GM19025 (cell line): ENCODE data around the gene CREG1.

Experiments used
- ATAC-seq: cut with Tn5 transposase; IDR thresholded peaks from one replicate; pipeline ENCODE4 v1.9.1; 2021; ENCODE audit warnings: mild to moderate bottlenecking, low read depth, moderate library complexity; ENCODE audit not compliant: unreplicated experiment

CREG1 gene

DNA sequence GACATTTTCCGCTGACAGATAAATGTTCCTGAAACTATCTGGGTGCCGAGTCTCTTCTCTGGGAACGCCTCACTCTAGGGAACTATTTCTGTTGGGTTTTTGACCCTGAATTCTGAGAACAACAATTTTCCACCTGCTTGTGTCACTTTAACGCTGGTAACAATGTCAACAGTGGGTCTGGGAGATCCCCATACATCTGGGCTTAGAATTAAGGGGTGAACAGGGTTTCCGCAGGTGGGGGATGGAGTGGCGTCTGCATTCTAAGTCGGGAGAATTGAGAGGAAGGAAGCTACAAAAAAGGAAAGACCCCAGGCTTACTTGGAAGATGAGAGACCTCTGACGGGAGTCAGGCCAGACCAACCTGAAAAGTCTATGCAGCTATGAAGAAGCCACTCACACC is 44.0 kb downstream of the CREG1 start:
- no peak for ATAC-seq

DNA sequence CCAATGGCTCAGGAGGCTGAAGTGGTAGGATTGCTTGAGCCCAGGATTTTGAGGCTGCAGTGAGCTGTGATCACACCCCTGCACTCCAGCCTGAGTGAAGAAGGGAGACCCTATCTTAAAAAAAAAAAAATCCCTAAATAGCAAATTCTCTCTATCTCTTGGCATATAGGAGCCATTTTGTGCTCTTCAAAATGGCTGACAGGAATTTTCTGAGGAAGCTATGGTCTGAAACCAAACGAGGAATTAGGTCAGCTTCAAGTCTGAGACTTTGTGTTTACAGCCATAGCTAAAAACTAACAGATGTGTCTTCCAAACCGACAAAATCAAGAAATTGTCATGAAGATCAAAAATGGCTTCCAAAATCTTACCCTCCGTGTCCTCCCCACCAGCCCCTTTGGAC is 45.8 kb downstream of the CREG1 start:
- ATAC-seq = no peak

DNA sequence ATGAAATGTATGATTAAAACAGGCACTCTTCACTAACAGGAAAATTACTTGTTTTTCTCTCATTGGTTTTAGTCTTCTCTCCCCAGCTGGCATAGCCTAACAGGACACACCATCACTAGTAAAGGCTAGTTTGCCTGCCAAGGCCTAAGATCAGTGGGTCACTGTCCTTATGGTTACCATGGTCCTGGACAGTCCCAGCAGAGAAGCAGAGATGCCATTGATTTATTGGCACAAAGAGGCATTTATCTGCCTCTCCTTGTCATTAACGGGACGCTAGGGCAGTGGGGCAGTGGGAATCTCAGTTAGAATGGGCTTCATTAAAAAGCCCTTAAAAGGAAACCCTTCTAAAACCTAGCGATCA is 49.1 kb downstream of the CREG1 start:
- ATAC-seq = no peak

DNA sequence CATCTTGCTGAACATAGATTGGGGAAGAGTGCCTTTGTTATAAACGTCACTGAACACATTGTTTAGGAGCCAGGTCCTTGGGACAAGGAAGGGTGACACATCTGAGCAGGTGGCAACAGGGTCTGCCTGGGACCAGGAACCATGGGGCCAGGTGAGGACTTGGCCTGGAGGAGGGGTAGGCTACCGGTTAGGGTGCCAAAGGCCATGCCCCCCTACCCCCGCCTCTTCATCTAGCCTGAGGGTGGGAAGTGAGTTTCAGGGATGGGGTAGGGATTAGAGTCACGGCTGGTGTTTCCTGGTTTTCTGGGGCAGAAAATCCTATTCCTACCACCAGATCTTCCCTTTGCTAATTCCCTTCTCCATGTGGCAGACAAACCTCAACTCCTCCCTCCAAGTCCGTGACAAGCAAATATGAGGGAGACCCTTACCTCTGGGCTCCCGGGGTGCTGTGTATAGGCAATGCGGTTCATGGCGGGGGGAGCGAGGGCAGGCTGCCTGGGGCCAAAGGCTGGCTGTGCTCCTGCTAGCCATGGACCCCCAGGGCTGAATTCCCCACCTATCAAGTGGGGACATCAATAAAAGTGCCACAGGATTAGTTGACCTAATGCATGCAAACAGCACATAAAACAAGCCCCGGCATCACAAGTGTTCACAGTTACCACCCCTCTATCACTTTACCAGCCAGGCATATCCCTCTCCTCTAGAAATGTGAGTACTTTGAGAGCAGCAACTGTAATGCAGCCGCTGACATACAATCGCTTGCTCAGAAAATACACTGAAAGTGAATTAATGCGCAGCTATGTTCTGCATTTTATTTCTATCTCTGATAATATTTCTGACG is 49.7 kb downstream of the CREG1 start:
- no peak for ATAC-seq

DNA sequence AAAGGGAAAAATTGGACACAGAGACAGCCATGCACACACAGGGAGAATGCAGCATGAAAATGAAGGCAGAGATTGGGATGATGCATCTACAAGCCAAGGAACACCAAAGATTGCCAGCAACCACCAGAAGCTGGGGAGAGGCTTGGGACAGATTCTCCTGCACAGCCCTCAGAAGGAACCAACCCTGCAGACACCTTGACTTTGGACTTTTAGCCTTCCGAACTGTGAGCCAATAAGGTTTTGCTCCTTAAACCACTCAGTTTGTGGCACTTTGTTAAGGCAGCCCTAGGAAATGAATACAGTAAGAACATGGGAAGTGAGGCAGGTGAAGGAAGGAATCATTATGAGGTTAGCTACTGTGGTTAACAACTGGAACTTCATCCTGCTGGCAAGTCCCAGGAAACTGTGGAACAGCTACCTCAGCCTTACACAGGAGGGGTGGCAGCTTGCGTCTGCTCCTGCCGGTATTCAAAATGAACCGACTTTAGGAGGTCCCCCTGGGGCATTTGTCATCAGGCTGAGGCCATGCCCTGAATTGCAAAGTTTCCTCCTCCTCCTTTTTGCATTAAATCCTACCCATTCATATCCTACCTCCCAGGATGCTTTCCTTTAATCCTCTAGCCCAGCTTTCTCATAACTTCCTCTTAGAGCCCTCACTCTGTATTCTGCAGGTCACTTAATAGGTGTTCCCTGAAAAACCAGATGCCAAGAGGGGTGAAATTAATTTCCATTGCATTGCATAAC is 50.7 kb downstream of the CREG1 start:
- ATAC-seq = no peak

DNA sequence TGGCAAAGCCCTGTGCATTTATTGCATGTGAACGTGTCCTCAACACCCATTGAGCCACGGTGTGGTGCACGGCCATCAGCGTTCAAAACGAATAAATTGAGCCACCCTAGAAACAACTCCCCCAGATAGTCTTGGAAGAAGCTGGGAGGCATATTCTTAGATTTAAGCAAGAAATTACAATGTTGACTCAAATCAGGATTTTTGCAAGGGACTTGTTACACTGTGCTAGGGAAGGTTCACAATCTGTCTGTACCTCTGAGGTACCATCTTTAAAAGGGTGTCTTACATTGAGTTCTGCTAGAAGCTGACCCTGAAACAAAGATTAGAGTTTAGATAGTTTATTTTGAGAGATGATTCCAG is 51.4 kb downstream of the CREG1 start:
- no peak for ATAC-seq

DNA sequence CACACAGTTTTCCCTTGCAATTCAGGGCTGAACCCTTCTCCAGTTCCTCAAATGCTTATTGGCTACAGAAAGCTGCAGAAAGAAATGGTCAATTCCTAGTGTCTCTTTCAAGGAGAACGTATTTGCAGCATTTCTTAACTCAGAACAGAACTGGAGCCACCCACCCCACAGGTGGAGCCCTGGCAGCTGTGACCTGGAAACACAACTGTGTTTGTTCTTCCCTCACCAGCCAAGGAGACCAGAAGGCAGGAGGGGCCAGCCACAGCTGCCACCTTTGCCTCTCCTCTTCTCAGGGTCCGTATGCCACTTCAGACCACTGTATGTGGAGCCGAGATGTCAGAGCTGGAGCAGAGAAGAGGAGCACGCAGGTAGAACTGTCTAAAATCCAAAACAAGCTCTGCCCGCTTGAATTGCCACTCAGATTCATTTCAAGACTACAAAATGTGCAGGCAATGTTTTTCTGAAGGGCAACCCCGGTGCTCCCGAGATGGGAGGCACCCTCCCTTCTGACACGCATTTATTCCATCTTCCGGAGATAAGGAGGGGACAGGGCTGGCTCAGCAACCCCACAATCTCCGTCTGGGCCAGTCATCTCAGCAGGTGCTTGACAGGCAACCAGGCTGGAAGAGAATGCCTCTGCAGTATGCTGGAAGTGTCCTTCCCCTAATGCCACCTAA is 51.9 kb downstream of the CREG1 start:
- ATAC-seq = no peak

DNA sequence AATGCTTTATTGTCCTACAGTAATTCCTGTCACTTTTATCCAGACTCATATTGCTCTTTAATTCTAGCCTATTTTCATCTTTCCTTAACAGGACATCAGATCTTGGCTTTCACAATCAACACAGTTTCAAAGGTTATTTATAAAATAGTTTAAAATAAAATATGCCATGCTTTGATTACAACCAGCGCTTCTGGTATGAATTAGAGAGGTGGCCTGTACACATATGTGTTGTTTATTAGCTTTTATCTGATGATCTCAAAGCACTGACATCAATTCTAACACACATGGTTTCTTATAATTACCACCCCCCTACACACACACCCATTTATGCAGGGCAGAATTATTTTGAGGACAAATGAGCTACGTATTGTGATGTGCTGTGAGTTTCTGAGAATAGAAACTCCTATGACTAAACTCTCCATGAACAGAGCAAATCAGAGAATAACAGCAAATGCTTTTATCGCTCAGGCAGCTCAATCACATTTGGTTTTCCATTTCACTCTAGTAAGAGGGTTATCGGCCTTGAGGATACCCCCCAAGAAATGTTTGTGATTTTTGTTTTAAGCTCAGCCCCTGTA is 53.2 kb downstream of the CREG1 start:
- no peak for ATAC-seq

DNA sequence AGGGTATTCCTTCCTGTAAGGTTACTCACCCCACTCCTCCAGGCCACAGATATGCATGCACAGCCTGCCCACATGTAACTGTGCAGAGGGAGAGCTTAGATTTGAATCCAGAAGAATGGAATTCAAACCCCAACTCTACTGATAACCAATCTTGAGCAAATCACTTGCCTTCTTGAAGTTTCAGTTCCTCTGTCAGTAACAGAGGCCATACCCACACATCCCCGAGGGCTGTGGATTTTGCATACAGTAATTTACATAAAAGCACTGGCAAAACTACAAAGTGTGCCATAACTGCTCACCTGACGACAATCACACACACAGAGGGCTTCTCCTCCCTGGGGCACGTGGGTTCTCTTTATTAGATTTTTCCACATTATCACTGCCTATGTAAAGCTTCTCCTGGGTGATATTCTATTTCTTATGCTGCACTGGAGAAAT is 53.9 kb downstream of the CREG1 start:
- ATAC-seq = peak; percentile 94

DNA sequence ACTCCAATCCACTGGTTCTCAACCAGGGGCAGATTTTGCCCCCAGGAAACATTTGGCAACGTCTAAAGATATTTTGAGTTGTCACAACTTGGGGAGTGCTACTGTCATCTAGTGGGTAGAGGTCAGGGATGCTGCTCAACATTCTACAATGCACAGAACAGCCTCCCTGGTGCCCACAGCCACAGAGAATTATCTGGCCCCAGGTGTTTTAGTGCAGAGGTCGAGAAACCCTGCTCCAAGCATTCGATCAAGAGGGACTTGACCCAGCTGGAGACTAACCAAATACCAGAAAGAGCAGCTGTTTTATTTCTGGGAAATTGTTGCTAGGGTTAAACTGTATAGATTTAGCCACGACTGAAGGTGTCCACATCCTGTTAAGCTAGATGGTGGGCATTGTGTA is 54.5 kb downstream of the CREG1 start:
- no peak for ATAC-seq

DNA sequence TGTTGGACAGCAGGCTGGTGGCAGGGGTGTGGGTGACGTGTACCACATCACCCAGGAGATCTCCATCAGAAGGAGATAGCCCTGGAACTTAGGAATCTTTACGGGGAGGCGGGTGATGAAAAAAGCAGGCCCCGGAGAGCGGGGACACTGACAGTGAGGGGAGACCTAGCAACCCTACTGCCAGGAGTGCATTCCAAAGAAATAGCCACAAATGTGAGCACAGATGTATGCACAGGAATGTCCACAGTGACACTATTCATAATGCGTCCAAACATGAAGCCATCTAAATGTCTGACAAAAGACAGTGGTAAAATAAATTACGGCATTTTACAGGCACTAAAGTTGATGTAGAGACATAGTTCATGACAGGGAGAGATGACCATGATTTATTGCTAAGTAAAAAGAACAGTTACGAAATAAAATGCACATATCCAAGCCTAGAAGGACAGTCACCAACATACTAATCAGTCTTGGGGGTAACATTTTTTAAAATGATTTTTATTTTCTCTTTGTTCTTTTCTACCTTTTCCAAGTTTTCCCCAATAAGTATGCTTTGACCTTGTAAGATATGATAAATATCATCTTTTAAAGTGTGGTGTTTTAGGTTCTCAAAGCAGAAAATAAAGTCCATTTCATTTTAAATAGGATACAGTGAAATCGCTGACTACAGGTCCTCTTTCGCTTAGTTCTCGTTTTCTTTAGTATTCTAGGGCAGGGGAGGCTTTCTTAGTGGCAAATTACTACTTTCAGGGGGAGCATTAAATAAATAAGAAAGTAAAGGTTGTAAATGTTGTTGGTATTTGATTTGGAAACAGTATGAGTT is 56.6 kb downstream of the CREG1 start:
- ATAC-seq = no peak

DNA sequence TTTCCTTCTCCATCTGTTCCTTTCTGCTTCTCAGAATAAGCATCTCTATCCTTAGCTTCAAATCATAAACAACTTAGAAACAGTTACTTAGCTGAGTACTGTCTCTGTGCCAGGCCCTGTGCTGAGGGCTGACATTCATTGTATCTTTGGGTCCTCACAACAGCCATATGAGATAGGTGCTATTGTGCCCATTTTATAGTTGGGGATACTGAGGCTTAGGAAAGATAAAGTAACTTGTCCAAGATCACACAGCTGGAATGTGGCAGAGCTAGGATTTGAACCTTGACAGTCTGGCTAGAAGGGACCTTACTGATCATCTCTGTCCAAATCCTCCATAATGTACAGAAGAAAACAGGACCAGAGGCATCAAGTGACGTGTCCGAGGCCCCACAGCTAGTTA is 60.2 kb downstream of the CREG1 start:
- no peak for ATAC-seq

DNA sequence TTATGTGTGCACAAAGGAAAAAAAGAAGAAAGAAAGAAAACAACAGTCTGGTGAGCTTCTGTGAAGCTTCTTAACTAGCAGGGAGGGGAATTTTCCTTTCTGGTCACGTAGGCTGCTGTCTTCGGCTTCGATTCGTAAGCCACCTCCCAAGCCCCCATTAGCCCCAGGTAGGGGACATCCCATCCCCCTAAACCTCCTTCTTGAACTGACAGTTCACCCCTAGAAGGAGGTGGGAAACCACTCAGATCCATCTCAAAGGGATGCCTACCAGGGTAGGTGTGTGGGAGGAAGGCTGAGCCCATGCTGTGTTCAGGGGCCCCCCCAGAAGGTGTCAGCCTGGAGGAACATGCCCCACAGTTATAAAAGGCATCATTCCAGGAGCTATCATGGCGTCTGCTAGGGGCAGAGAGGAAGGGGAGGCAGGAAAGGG is 61.1 kb downstream of the CREG1 start:
- no peak for ATAC-seq

DNA sequence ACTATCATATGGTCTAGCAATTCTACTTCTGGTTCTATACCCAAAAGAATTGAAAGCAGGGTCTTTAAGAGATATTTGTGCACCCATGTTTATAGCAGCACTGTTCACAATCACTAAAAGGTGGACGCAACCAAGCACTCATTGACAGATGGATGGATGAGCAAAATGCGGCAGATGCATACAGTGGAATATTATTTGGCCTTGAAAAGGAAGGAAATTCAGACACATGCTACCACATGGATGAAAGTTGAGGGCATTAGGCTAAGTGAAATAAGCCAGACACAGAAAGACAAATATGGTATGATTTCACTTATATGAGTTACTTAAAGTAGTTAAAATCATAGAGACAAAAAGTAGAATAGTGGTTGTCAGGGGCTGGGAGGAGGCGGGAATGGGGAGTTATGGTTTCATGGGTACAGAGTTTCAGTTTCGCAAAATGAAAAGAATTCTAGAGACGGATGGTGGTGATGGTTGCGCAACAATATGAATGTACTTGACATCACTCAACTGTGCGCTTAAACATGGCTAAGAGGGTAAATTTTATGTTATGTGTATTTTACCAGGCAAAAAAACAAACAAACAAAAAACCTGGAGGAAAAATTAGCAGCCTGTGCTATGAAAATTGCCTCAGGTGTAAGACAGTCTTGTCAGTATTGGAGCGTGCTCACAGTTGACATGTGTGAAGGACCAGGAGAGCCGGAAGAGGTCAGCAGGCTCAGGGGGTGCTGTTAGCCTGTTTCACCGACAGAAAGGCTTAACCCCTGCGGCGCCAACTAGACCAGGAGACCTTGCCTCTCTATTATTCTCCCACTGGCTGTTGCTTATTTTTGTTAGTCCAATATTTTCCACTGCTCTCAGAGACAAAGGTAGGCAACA is 61.7 kb downstream of the CREG1 start:
- no peak for ATAC-seq
